HEK293 (cell line): ENCODE measurements around the gene LRCH1.

Source experiments
- MYNN ChIP-seq: fragments of 450-650 bp; formaldehyde crosslinking; IDR thresholded peaks from 2 replicates; pipeline ENCODE4 v1.5.1; 2016; ENCODE audit warnings: missing biosample characterization, missing genetic modification characterization, borderline replicate concordance
- MZF1 ChIP-seq: fragments of 450-650 bp; formaldehyde crosslinking; IDR thresholded peaks from 2 replicates; pipeline ENCODE4 v1.5.1; 2017; ENCODE audit warnings: missing biosample characterization, missing genetic modification characterization, borderline replicate concordance
- SCRT2 ChIP-seq: fragments of 450-650 bp; formaldehyde crosslinking; IDR thresholded peaks from 2 replicates; pipeline ENCODE4 v1.5.1; 2016; ENCODE audit warnings: missing biosample characterization, missing genetic modification characterization
- ZNF138 ChIP-seq: fragments of 450-650 bp; formaldehyde crosslinking; IDR thresholded peaks from 2 replicates; pipeline ENCODE4 v1.5.1; 2016; ENCODE audit warnings: missing biosample characterization, missing genetic modification characterization, borderline replicate concordance
- ZNF23 ChIP-seq: fragments of 450-650 bp; formaldehyde crosslinking; IDR thresholded peaks from 2 replicates; pipeline ENCODE4 v1.5.1; 2016; ENCODE audit warnings: missing biosample characterization, missing genetic modification characterization, borderline replicate concordance
- ZNF639 ChIP-seq: fragments of 450-650 bp; formaldehyde crosslinking; IDR thresholded peaks from 2 replicates; pipeline ENCODE4 v1.5.1; 2016; ENCODE audit warnings: missing biosample characterization, missing genetic modification characterization
- TF ChIP-seq, protein P1 (sequence below): fragments of 450-650 bp; formaldehyde crosslinking; IDR thresholded peaks from 2 replicates; pipeline ENCODE4 v1.5.1; 2016; ENCODE audit warnings: missing biosample characterization, missing genetic modification characterization
- TF ChIP-seq, protein P2 (sequence below): fragments of 450-650 bp; formaldehyde crosslinking; IDR thresholded peaks from 2 replicates; pipeline ENCODE4 v1.5.1; 2016; ENCODE audit warnings: missing biosample characterization, missing genetic modification characterization
- TF ChIP-seq, protein P3 (sequence below): fragments of 450-650 bp; formaldehyde crosslinking; IDR thresholded peaks from 2 replicates; pipeline ENCODE4 v1.5.1; 2016; ENCODE audit warnings: missing biosample characterization, missing genetic modification characterization

GRCh38 chr13:46620471-46620870 is 67.5 kb downstream of the LRCH1 start:
- no peak for TF ChIP-seq ZNF639
- TF ChIP-seq, protein P1, sequence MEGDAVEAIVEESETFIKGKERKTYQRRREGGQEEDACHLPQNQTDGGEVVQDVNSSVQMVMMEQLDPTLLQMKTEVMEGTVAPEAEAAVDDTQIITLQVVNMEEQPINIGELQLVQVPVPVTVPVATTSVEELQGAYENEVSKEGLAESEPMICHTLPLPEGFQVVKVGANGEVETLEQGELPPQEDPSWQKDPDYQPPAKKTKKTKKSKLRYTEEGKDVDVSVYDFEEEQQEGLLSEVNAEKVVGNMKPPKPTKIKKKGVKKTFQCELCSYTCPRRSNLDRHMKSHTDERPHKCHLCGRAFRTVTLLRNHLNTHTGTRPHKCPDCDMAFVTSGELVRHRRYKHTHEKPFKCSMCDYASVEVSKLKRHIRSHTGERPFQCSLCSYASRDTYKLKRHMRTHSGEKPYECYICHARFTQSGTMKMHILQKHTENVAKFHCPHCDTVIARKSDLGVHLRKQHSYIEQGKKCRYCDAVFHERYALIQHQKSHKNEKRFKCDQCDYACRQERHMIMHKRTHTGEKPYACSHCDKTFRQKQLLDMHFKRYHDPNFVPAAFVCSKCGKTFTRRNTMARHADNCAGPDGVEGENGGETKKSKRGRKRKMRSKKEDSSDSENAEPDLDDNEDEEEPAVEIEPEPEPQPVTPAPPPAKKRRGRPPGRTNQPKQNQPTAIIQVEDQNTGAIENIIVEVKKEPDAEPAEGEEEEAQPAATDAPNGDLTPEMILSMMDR (tag by site-specific recombination) = no peak
- no peak for TF ChIP-seq SCRT2 (tag by site-specific recombination)
- TF ChIP-seq ZNF138 (tag by site-specific recombination) = no peak
- TF ChIP-seq ZNF23 (tag by site-specific recombination) = no peak
- TF ChIP-seq, protein P2, sequence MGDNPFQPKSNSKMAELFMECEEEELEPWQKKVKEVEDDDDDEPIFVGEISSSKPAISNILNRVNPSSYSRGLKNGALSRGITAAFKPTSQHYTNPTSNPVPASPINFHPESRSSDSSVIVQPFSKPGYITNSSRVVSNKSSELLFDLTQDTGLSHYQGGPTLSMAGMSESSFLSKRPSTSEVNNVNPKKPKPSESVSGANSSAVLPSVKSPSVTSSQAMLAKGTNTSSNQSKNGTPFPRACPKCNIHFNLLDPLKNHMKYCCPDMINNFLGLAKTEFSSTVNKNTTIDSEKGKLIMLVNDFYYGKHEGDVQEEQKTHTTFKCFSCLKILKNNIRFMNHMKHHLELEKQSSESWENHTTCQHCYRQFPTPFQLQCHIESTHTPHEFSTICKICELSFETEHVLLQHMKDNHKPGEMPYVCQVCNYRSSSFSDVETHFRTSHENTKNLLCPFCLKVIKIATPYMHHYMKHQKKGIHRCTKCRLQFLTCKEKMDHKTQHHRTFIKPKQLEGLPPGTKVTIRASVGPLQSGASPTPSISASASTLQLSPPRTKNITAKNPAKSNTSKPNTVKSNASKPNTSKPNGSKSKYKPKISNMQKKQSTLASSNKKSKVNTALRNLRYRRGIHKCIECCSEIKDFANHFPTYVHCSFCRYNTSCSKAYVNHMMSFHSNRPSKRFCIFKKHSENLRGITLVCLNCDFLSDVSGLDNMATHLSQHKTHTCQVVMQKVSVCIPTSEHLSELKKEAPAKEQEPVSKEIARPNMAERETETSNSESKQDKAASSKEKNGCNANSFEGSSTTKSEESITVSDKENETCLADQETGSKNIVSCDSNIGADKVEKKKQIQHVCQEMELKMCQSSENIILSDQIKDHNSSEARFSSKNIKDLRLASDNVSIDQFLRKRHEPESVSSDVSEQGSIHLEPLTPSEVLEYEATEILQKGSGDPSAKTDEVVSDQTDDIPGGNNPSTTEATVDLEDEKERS (tag by site-specific recombination) = no peak
- TF ChIP-seq, protein P3, sequence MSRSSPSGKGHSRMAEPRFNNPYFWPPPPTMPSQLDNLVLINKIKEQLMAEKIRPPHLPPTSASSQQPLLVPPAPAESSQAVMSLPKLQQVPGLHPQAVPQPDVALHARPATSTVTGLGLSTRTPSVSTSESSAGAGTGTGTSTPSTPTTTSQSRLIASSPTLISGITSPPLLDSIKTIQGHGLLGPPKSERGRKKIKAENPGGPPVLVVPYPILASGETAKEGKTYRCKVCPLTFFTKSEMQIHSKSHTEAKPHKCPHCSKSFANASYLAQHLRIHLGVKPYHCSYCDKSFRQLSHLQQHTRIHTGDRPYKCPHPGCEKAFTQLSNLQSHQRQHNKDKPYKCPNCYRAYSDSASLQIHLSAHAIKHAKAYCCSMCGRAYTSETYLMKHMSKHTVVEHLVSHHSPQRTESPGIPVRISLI (tag by site-specific recombination) = no peak
- TF ChIP-seq MYNN (tag by site-specific recombination) = no peak
- TF ChIP-seq MZF1 = no peak
